D721Med (cell line): ENCODE measurements around the gene LRIT1.
"Not testable (repeated sequence)": the region's sequence is repeated elsewhere in the genome, so short reads cannot be mapped to it uniquely, and the experiment has no call there.

ENCODE experiments used
- DNase-seq: peaks from one replicate; pipeline ENCODE4 v3.0.0; 2011; ENCODE audit warnings: low spot score; ENCODE audit not compliant: insufficient read length
- FAIRE-seq: peaks from 2 replicates; lab custom pipeline; 2011; peaks lifted over from hg19 to GRCh38; lab: Jason Lieb, UNC
- TF ChIP-seq, protein P1 (sequence below): IDR thresholded peaks from 2 replicates; pipeline ENCODE4 v1.5.1; 2012; ENCODE audit warnings: mild to moderate bottlenecking, control low read depth; ENCODE audit not compliant: insufficient read depth; ENCODE audit errors: missing control alignments

The LRIT1 gene

GRCh38 chr10:84241185-84241790 lies at the start of gene LRIT1:
TSS of gene LRIT1 (minus strand) at chr10:84241546. CDS start at chr10:84241439, 107 bp downstream.
- DNase-seq (peak; percentile 58), FAIRE-seq (no peak)
- TF ChIP-seq, protein P1, sequence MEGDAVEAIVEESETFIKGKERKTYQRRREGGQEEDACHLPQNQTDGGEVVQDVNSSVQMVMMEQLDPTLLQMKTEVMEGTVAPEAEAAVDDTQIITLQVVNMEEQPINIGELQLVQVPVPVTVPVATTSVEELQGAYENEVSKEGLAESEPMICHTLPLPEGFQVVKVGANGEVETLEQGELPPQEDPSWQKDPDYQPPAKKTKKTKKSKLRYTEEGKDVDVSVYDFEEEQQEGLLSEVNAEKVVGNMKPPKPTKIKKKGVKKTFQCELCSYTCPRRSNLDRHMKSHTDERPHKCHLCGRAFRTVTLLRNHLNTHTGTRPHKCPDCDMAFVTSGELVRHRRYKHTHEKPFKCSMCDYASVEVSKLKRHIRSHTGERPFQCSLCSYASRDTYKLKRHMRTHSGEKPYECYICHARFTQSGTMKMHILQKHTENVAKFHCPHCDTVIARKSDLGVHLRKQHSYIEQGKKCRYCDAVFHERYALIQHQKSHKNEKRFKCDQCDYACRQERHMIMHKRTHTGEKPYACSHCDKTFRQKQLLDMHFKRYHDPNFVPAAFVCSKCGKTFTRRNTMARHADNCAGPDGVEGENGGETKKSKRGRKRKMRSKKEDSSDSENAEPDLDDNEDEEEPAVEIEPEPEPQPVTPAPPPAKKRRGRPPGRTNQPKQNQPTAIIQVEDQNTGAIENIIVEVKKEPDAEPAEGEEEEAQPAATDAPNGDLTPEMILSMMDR, result no peak

- DNase-seq, result no peak
- no peak for FAIRE-seq
- TF ChIP-seq, protein P1, result no peak
Measured at GRCh38 chr10:84290235-84290634, 48.9 kb upstream of the LRIT1 start.

- FAIRE-seq, result no peak
- no peak for DNase-seq
- TF ChIP-seq, protein P1, result no peak
Measured at GRCh38 chr10:84289521-84290200, 48.3 kb upstream of the LRIT1 start.

DNA sequence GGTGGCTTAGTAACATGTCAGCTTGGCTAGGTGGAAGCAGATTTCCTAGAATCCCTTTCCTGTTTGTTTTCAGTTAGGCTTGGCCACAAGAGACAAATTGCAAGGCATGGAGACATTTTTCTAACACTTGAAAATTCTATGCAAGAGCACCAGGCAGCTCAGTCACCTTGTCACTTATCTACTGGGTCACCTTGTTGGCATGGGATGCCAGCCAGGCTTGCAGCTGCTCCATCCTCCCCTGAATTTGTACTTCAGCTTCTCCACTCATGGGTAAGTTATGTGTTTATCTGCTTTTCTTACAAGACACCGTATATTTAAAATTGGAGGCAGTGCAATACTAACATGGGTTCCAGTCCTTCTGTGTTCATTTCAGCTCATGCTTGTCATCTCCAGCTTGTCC lies 46.8 kb upstream of the LRIT1 start:
- no peak for DNase-seq
- no peak for FAIRE-seq
- TF ChIP-seq, protein P1, result no peak

DNA sequence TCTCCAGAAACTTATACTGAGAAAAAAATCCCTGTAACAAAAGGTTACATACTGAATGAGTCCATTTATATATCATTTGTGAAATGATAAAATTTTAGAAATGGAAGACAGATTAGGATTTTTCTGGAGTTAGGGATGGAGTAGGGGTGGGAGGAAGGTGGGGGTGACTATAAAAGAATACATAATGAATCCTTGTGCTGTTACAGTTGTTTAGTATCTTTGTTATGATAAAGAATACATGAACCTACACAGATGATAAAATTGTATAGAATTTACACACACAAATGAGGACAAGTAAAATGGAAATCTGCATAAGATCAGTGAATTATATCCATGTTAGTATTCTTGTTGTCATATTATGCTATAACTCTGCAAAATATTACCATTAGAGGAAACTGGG lies 45.3 kb upstream of the LRIT1 start:
- FAIRE-seq, result no peak
- TF ChIP-seq, protein P1, result no peak
- DNase-seq, result no peak

GRCh38 chr10:84279876-84280475 lies 38.6 kb upstream of the LRIT1 start:
- not testable (repeated sequence) for DNase-seq, FAIRE-seq

DNA sequence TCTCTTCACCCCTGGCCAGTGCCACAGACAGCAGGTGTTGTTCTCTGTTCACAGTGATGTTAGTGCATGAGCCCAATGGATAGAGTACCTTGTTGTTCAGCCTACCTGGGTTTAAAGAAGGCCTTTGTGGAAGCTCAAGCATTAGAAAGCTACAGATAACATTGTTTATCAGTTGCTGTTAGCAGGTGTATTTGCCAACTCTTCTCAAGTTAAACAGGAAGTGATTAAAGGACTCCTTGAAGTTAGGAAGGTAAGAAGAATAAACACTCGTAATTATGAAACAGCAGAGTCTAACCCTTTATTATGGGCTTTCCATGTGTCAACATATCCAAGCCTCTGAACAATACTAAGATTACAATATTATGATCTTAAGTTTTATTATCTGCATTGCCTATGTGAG lies 29.4 kb upstream of the LRIT1 start:
- DNase-seq (no peak), FAIRE-seq (no peak)
- TF ChIP-seq, protein P1, result no peak
